Measurements from ENCODE around the gene SMYD3.
"Not testable (repeated sequence)": the region's sequence is repeated elsewhere in the genome, so short reads cannot be mapped to it uniquely, and the experiment has no call there.

The SMYD3 gene

DNA sequence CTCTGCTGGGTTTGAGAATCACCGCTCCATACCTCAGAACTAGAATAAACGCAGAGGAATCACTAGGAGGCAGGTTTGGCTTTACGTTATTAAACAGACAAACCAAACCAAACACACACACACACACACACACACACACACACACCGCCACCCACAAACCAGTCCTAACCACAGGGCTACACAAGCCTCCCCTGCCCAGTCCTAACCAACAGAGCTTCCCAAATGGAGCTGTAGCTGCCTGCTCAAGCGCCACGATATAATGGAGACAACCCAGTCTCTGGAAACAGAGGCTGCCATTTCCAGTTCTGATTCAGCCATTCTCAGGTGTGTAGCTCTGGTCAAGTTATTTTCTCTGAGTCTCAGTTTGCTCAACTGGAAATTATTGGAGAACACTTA lies 519.1 kb downstream of the SMYD3 start:
- no peak for DNase-seq (ENCODE audit: low read depth)

DNA sequence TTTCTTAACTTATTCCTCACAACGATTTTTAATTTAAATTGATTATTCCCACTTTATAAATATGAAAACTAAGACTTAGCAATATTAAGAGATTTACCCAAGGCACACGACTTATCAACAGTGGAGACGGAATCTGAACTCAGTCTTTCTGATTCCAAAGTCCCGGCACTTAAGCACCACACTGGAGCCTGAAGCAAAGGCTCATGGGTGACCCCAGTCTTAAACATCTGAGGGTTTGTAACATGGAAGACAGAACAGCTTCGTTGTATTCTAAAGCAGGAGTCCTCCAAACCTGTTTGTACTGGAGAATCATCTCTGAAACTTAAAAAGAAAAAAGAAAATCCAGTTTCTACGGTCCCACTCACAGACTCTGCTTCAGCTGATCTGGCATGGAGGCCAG lies 519.5 kb downstream of the SMYD3 start:
- DNase-seq (ENCODE audit: low read depth), result no peak

DNA sequence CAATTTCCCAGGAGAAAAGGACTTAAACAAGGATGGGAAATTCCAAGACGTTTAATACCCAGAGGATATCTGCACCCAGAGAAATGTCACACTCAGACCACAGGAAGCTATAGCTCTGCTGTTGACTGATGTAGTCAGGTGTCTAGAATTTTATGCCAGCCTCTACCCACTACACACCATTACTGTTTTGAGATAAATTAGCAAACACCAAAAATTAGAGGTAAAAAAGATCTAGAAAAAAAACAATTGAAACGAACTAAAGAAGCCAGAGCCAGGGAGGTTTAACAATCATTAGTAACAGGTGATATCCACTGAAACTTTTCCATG lies 519.9 kb downstream of the SMYD3 start:
- no peak for DNase-seq (ENCODE audit: low read depth)

DNA sequence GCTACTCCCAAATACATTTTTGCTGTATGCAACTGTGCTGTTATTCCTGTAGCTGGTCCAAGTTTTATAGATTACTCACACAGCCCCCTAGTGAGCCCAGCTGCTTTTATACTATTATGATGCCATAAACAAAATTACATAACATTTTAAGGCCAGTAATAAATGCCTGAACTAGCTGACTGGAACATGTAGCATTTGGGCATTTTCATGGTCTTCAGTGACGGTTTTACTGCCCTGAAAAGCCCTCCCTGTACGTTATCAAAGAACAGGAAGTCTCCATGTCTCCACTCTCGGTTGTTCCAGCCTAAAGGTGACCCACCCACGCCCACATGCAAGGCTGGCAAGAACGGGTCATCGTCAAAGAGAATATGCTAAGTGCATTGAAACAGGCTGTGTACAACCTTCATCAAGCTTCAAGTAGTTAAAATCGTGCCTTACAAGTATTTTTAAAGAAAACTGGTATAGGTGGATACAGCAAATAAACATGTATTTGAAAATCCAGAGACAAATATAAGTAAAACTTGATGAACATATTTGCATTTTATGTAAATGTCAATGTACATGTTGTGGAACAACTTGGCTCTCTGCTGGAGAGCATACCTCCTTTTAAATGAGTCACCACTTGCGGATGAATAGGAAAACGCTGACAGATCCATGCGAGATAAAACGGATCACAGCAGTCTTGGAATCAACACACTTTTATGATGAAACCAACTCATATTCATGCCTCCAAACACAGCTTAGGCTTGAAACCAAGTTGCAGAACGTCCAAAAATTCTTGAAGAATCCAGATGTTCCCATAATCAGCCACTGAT lies 520.5 kb downstream of the SMYD3 start:
- DNase-seq (ENCODE audit: low read depth), result no peak

DNA sequence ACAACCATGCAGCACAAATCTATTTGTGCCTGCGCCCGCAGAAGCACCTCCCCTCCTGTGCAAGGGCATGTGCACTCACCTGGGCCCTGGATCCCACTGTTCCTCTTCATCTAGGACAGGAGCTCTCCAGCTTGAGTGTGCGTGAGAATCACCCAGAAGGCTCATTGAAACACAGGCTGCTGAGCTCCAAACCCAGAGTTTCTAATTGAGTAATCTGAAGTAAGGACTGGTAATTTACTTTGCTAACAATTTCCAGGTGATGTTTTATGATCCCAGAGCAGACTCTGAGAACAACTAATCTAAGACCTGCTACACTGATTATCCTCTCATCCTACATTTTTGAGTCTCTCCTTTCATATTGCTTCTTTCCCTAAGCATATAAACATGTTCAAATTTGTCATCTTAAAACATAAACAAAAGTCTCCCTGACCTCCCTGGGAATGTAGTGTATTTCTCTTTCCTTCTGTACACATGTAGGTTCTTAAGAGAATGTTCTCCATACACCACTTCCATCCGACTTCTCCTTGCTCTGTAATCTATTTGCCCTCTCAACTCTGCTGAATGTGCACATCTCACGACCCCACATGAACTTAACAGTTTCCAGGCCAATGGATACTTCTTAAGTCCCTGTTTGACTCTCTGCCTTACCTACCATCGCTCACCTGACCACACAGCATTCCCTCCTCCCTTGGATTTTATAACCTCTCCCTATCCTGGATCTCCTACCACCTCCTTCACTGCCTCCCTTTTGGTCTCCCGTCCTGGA lies 522.5 kb downstream of the SMYD3 start:
- no peak for DNase-seq (ENCODE audit: low read depth)

DNA sequence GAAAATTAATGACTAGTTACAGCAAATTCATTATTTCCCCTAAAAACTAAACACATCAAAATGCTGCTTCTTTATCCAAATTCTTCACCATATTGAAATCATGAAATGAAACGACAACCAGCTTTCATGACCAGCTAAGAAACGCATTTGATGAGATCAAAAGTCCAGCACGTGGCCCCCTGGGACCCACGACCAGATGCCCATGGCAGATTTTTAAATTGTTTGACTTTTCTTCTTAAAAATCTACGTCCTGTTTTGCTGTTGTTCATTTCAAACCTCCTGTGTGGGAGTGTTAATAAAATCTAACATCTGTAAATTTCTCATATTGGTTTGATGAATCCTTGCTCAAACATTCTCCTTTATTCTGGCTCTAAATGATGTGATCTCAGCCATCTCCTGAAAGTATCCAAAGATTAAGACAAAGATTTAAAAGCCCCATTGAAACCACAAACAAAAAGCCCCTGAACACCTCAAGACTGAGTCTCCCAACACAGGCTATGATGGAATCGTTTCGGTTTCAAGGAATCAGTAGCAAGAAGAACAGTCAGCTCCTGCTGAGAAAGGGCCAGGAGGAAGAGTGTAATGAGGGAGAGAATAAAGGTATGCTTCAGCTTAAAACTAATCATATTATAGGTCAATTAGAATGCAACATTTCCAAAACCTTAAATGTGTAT lies 523.6 kb downstream of the SMYD3 start:
- no peak for DNase-seq (ENCODE audit: low read depth)

DNA sequence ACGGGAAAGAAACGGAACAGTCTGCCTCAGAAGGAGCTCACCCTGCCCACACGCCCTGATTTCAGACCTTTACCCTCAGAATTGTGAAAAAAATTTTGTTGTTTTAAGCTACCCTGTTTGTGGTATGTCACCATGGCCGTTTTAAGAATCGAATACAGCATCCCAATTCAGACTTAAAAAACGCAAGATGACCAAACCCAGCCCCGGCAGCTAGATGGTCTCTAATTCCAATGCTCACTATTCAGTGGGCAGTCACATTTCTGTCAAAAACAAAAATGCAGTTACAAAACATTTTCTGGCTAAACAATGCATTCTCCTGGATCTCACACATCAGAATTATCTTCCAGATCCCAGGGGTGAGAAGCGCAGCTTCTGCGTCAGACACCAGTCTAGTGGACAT lies 527.5 kb downstream of the SMYD3 start:
- no peak for DNase-seq (ENCODE audit: low read depth)

DNA sequence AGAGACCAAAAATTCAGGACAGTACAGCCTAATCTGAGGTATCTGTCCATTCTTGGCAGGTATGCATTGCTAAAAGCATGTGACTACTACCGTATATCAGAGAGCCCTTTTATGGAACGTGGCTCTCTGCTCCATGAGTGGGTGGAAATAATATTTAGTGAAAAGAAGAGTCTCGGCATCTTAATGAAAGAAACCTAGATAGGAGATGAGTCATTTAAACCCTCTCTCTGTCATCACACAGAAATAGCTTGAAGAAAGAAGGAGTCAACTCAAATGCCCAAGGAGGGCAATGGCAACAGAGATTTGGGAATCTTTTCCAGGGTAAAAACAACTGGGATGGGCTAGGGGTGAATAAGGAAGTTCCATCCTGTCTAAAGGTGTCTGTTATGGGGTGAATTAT lies 528.2 kb downstream of the SMYD3 start:
- no peak for DNase-seq (ENCODE audit: low read depth)

DNA sequence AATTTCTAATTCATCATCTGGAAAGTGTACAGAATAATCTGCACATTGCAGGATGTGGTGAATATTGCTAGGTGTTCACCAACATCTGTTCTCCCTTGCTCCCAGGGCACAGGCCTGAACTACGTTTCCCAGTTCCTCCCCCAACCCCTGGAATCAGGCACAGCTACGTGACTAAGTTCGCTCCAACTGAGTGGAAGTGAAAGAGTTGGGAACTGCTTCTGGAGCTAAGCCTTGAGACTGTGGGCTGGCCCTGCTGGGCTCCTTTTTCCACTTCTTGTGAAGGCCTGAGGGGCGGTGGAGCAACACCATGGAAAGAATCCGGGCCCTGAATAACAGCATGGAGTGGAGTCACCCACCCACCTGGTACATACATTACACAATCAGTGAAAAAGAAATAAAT lies 534.6 kb downstream of the SMYD3 start:
- DNase-seq (ENCODE audit: low read depth), result no peak

DNA sequence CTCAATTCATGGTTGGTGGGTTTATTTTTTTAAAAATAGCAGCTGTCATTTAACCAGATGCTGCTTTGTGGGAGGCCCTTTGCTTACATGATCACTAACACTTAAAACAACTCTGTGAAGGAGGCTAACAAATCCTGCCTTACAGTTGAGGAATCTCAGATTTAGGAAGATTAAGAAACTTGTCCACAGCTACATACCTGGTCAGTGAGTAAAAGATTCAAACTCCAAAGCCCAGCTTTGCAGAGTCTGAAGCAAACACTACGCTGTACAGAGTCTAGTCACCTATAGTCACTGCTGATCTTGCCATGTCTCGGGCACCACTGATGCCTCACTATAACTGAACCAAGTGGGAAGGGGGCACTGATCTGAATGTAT lies 535.4 kb downstream of the SMYD3 start:
- no peak for DNase-seq (ENCODE audit: low read depth)

DNA sequence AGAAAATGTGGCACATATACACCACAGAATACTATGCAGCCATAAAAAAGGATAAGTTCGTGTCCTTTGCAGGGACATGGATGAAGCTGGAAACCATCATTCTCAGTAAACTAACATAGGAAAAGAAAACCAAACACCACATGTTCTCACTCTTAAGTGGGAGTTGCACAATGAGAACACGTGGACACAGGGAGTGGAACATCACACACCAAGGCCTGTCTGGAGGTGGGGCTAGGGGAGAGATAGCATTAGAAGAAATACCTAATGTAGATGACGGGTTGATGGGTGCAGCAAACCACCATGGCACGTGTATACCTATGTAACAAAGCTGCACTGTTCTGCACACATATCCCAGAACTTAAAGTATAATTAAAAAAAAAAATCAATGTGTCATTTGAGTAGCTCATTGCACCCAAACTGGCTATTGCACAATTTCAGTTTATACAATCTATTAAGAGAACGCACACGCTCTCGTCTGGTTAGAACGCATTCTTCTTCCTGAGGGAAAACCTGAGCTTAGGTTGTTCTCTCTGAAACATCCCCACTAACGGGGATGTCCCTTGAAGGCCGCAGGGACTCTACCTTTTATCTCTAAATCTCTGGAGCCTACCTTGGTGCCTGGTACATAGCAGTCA lies 535.9 kb downstream of the SMYD3 start:
- DNase-seq (ENCODE audit: low read depth), result not testable (repeated sequence)

DNA sequence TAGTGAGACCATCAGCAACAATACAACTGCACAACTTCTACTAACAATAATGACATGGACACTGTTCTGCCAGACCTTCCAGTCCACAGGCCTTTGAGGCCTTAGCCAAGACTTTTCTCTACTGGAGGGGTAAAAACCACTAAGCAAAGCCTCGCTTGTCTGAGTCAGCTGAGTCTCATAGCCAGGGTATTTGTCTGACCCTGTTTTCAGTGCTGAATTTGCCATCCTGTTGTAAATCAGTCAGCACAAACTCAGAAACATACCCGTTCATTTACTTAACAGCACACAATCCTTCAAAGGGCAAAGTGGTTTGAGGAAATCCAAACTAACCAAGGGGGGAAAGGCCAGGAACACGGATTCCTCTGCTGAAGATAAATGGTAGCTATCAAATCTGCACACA lies 537.8 kb downstream of the SMYD3 start:
- DNase-seq (ENCODE audit: low read depth), result no peak

DNA sequence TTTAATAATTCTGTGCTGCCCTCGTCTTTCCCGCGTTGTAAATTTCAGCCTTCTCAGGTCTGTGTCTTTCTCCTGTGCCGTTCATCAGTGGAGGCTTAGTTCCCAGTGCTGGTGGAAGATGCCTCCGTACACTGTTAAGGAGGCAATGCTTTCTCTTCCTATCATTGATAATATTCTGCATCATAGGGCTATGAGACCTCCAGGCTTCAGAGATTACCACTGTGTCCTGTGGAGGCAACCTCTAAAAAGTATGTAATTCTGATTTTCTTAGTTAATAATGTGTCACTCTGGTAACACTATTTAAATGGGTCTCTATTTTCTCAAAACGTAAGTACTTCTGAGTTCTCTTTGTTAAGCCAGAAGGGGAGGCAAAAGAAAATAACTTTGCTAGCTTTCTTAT lies 538.3 kb downstream of the SMYD3 start:
- DNase-seq (ENCODE audit: low read depth), result no peak

DNA sequence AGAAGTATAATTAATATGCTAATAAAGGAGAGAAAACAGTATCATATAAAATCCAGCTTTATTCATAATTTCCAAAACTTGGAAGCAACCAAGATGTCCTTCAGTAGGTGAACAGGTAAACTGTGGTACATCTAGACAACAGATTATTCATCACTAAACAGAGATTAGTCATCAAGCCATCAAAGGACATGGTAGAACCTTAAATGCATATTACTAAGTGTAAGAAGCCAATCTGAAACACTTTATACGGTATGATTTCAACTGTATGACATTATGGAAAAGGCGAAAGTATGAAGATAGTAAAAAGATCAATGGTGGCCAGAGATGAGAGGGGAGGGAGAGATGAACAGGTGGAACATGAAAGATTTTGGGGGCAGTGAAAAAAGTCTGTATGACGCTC lies 541.7 kb downstream of the SMYD3 start:
- no peak for DNase-seq (ENCODE audit: low read depth)

DNA sequence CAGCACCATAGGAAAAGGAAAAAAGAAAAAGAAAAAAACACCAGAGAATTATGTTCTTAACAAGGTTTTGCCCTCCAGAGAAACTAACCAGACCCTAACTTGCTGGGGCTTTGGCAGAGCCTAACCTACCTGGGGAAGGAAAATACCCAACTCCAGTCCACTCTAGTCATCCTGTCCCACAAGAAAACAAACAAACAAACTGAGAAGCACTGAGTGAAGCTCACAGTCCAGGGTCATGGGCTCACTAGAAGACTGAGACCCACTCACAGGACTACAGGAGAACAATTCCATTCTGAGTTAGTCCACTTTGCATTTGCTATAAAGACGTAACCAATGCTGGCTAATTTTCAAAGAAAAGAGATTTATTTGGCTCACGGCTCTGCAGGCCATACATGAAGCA lies 543.4 kb downstream of the SMYD3 start:
- no peak for DNase-seq (ENCODE audit: low read depth)

DNA sequence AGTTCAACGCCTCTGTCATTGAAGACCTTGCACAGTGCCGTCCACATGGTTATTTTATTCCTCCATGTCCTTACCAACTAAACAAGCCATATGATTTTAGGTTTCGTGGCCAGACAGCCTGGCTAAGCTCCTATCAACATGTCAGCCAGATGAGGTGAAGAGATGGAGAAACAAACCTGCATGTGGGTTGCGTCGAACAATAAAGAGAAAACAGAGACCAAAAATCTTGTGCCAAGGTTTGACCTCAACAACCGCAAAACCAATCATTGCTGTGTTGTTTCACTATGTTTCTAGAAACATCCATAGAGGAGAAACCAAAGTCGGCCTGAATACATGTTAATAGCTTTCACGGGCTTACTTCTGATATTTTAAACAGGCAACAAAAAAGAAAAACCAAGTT lies 544.6 kb downstream of the SMYD3 start:
- no peak for DNase-seq (ENCODE audit: low read depth)

DNA sequence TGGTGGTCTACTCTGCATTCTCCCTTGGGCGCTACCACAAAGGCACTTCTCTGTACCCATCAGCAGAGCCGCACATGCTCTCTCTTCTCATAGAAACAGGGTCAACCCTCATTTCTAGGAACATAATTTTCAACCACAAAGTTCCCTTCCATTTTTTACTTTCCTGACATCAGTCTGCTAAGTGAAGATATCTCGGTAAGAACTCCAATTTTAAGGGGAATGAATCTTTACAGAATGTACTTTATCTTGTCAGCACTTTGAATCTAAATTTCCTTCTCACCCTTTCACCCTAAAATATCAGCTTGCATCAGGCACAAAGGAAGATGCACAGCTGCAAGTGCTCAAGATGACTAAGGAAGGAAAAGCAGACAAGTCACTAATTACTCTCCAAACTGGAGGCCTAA lies 545.9 kb downstream of the SMYD3 start:
- no peak for DNase-seq (ENCODE audit: low read depth)

DNA sequence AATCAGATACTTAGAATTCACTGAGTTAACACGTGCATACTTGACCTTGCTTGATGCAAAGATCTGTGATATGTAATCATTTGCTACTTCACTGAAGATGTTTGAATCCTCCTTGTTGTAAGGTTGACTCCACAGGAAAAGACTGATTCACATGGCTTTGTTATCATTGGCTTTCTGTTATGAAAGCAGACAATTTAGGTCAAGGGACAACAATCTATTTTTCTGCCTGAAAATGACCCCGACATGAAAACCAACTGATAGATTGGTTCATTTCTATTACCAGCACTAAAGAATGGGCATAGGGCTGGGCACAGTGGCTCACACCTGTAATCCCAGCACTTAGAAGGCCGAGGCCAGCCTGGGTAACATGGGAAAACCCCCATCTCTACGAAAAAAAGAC lies 546.9 kb downstream of the SMYD3 start:
- DNase-seq (ENCODE audit: low read depth), result no peak

DNA sequence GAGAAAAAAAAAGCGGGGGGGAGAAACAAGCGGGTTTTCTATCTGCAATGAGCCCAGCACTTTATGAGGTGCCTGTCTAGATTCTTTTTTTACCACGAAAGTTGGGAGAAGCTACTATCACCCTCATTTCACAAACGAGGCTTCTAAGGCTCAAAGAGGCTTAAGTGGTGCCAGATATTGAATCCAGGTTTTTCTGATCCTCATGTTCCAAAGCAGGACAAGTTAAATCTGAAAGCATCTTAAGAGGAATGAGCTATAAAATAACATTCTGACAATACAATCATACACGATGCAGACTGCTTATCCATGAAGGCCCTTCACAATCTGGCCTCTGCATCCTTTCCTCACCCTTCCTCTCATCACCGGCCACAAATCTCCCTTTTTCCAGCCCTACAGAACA lies 549.1 kb downstream of the SMYD3 start:
- DNase-seq (ENCODE audit: low read depth), result no peak

DNA sequence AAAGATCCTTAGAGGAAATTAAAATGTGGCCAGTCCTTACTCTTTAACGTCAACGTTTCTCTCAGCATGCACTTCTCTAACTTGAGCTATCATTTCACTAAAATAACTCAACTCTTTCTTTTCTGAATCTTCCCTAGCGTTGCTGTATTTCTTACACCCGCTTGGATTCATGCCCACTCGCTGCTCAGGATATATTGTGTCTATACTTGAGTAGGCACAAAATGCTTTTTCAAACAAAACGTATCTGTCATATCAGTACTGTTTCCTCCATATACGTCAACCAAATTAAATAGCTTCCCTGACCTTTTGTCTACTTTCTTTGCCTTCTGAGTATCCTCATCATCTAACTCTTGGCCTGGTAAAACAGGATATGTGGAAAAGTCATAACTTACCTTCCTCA lies 549.7 kb downstream of the SMYD3 start:
- no peak for DNase-seq (ENCODE audit: low read depth)

DNA sequence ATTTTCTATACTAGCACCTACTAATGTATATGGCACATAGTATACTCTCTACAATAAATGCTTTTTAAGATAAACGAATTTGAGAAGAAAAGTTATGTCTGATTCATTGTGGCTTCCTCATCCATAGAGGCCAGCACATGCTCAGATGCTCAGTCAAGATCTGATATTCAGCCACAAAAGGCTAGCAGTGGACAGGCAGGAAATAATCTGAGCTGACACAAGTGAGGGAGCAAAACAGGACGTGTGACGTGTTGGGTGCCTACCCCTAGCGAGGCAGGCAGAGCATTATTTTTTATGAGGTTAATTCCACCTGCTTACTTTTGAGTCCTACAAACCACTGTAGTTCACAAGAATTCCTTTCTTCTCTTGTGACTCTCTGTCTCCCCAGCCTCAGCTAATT lies 550.9 kb downstream of the SMYD3 start:
- DNase-seq (ENCODE audit: low read depth), result no peak

DNA sequence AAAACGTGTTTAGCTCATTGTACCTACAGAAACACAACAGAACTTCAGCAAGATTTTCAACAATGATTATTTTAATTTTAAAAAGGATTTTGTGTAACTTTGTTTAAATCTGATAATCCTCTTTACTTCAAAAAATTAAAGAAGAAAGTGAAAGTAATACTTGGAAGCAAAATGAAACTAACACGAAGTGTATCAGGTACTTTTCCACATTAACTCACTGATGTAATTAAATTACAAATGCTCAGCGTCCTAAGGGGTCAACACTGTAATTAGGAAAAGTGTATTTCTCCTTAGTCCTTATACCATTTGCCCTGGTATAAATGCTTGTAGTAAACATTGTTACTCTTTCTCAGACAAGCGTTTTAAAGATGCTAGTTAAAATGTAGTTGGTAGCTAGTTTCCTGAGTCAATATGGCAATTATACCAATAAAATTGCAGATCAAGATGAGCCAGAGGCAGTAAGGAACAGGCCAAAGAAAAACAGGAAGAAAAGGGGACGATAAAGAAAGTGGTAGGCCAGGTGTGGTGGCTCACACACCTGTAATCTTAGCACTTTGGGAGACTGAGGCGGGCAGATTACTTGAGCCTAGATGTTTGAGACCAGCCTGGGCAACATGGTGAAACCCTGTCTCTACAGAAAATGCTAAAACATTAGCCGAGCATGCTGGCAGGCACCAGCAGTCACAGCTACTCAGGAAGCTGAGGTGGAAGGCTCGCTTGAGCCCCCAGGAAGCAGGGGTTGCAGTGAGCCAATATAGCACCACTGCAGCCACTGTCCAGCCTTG lies 553.0 kb downstream of the SMYD3 start:
- DNase-seq (ENCODE audit: low read depth), result no peak

All from activated T-cell treated with anti-CD3 and anti-CD28 coated beads for 48 hours (primary cell).